ENCODE measurements around the gene ZC3H12A.

DNA sequence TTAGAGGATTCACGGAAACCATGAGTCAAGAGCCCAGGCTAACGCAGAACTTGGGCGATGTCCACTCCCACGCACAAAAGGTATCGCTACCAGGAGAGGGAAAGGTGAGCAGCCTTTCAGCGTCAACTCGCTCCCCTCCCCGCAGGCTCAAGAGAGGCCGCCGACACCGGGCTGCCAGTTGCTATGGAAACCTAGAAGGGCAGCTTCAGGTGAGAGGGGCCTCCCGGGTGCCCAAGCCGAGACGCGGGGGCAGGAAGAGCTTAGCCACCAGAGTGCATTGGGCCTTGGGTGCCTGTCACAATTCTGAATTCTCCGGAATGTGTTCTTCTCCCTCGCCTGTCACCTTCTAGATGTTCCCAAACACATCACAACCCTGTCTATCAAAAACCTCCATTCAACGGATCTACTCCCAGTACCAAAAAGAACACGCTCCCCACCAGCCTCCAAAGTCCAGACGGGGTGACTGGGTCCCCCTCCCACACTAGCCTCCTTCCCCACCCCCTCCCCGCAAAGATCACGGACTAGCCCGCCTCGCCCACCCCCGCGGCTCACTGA is 39.5 kb downstream of the ZC3H12A start:
- TF ChIP-seq, protein P1, sequence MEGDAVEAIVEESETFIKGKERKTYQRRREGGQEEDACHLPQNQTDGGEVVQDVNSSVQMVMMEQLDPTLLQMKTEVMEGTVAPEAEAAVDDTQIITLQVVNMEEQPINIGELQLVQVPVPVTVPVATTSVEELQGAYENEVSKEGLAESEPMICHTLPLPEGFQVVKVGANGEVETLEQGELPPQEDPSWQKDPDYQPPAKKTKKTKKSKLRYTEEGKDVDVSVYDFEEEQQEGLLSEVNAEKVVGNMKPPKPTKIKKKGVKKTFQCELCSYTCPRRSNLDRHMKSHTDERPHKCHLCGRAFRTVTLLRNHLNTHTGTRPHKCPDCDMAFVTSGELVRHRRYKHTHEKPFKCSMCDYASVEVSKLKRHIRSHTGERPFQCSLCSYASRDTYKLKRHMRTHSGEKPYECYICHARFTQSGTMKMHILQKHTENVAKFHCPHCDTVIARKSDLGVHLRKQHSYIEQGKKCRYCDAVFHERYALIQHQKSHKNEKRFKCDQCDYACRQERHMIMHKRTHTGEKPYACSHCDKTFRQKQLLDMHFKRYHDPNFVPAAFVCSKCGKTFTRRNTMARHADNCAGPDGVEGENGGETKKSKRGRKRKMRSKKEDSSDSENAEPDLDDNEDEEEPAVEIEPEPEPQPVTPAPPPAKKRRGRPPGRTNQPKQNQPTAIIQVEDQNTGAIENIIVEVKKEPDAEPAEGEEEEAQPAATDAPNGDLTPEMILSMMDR (IDR thresholded peaks at IDR 0.05; ENCODE audit: low read length): no peak
- no peak for TF ChIP-seq EZH2 (IDR thresholded peaks at IDR 0.05; ENCODE audit: borderline replicate concordance, low read length)

All from OCI-LY1 (cell line).